Measurements from ENCODE around the gene RPH3AL. TPM values are rescaled to one million over a fixed set of nuclear protein-coding genes. Genes with fewer than 3 reads are reported as not detected.

RPH3AL gene
- total and polyA plus RNA-seq, 10 of the 15 experiments (the other 5 are each of a cell fraction or from before 2014, with no cell fraction given), result 0.04 to 1.2 (median 0.47) TPM; not detected in 2

DNA sequence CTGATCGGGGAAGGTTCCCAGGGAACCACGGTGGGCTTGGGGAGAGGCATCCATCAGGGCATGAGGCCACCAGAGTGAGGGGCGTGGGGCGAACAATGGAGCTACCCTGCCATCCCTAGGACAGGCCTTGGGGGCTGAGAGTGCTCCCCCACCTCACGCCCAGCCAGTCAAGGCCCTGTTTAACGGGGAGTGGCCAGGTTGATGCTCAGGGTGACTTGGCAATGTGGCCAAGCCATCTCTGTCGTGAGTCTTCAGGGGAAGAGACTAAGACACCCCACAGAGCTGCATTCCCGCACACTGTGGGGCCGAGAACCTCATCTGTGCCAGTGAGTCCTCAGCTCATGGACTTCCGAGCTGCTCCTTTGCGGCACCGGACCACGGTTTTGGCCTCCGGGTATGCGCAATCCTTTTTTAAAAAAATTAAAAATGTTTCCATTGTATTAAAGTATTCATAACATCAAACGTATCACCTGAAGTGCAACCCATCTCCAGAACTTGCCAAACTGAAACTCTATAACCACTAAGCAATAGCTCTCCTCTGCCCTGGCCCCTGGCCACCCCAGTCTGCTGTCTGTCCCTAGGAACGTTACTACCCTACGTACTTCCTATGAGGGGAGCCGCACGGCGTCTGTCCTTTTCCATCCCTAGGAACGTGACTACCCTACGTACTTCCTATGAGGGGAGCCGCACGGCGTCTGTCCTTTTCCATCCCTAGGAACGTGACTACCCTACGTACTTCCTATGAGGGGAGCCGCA, 99.3 kb downstream of the RPH3AL start:
- H3K27me3 ChIP-seq (replicated peaks in 1 of 2; ENCODE audit: control insufficient read depth in 2 of 2, insufficient read depth in 2 of 2, low read length in 1 of 2), result no peaks in the 10 kb centered on the region
- H3K36me3 ChIP-seq (ENCODE audit: control insufficient read depth in 2 of 2, insufficient read depth in 2 of 2, low read length in 1 of 2), result no peaks in the 10 kb centered on the region
- intact Hi-C loops (cut with micrococcal nuclease; ENCODE audit: unreplicated experiment), result no loop called here
- H3K79me2 ChIP-seq (ENCODE audit: control insufficient read depth, insufficient read depth, low read length), result no peaks in the 10 kb centered on the region
- no peak for DNase-seq (ENCODE audit: low read depth, low spot score)
- ATAC-seq, result no peak
- no peak overlapping the region for H3K4me2 ChIP-seq (ENCODE audit: control insufficient read depth, insufficient read depth)
- TF ChIP-seq WRNIP1 (IDR thresholded peaks at IDR 0.05; ENCODE audit: borderline replicate concordance, low read depth, low read length), result no peak
- TF ChIP-seq IKZF2 (IDR thresholded peaks at IDR 0.05), result no peak
- no peak for TF ChIP-seq TAF1 (IDR thresholded peaks at IDR 0.05; ENCODE audit: borderline replicate concordance, low read depth, low read length)
- no peak for TF ChIP-seq POLR2AphosphoS2 (IDR thresholded peaks at IDR 0.05; ENCODE audit: low read depth, low read length)
- no peak for TF ChIP-seq NFXL1 (IDR thresholded peaks at IDR 0.05; ENCODE audit: borderline replicate concordance)
- no peak for TF ChIP-seq FOXK2 (IDR thresholded peaks at IDR 0.05)
- TF ChIP-seq CHD2 (IDR thresholded peaks at IDR 0.05; ENCODE audit: borderline replicate concordance, low read depth, low read length), result no peak
- no peak for TF ChIP-seq YY1 (IDR thresholded peaks at IDR 0.05; ENCODE audit: low read depth, low read length)
- no peak for TF ChIP-seq CBFB (IDR thresholded peaks at IDR 0.05; ENCODE audit: low read depth)
- TF ChIP-seq ZBED1 (IDR thresholded peaks at IDR 0.05; ENCODE audit: borderline replicate concordance), result no peak
- TF ChIP-seq BRCA1 (IDR thresholded peaks at IDR 0.05; ENCODE audit: low read depth, low read length), result no peak
- no peaks in the 10 kb centered on the region for H3K4me1 ChIP-seq (ENCODE audit: control insufficient read depth, insufficient read depth, low read length)
- no TSS peak for BruUV-seq (replicated peaks)
- no peak overlapping the region for H3K9ac ChIP-seq (ENCODE audit: control insufficient read depth, insufficient read depth, low read length)
- SMC1A ChIA-PET (ENCODE audit: uncharacterized antibody, unreplicated experiment), result no interaction called here
- in situ Hi-C loops (cut with MboI), result no loop called here
- POLR2A ChIA-PET, result no interaction called here
- H3K9me3 ChIP-seq (replicated peaks; ENCODE audit: control insufficient read depth, insufficient read depth, low read length), result no peaks in the 10 kb centered on the region
- RAD21 ChIA-PET (ENCODE audit: unreplicated experiment), result no interaction called here
- no peak overlapping the region for H3K27ac ChIP-seq (ENCODE audit: control insufficient read depth, insufficient read depth)
- no peak overlapping the region for H3K4me3 ChIP-seq
- no peak overlapping the region for H2AFZ ChIP-seq (ENCODE audit: control insufficient read depth, low read depth, low read length)
- no peaks in the 10 kb centered on the region for H4K20me1 ChIP-seq (ENCODE audit: control insufficient read depth, insufficient read depth)
- FAIRE-seq, result no peak
- CTCF ChIA-PET, result no interaction called here
- 52% methylated on average over 19 of the region's 29 CpGs for WGBS (ENCODE audit: insufficient coverage, insufficient replicate concordance, low lambda C conversion rate, missing lambda C conversion rate)
